HG03378 (cell line): ENCODE data around the gene TFF3.

Experiments used
- ATAC-seq: cut with Tn5 transposase; IDR thresholded peaks from one replicate; pipeline ENCODE4 v1.9.1; 2021; ENCODE audit warnings: mild to moderate bottlenecking, moderate library complexity; ENCODE audit not compliant: unreplicated experiment

TFF3 gene

DNA sequence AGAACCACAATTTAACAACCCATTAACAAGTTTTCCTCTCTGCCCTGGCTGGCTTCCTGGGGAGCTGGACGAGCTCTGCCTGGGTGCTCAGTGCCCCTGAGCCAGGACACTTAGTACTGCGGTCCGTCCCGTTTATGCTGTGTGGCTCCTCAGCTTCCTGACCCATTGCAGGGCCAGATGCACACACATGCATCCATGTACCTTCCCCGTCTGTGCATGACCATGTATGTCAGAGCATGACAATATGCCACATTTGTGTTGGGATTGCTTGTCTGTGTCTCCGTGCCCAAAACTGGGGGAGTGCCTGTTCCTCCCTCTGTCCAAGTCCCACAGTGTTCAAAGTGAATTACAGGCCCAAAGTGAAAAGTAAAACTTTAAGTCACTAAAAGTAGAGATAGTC is 9.7 kb upstream of the TFF3 start:
- no peak for ATAC-seq

DNA sequence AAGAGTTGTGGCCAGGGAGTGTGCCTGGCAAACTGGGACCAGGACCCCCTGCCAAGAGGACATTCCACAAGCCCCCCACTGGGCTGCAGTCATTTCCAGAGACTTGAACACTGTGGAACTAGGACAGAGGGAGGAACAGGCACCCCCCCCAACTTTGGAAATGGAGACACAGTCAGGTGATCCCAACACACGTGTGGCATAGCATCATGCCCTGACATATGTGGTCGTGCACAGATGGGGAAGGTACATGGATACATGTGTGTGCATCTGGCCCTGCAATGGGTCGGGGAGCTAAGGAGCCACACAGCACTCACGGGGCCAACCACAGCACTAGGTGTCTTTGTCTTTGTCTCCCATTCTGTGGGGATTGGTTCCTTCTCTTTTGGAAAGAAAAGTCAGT is 6.6 kb upstream of the TFF3 start:
- no peak for ATAC-seq

DNA sequence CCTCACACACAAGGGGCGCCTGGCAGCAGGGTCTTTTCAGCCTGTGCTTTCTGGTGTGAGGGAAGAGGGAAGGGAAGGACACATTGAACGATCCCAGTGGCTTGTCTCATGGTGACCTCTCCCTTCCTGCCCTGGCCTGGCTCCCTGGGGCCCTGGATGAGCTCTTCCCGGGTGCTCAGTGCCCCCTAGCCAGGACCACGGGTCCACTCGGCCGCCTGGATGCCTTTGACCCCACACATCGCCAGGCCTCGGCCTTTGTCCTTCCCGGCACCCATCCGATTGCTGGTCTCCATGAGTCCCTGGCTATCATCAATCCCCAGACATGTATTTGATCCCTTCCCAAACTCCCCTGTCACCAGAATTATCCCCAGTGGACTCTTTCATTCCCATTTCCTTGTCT is 6.0 kb upstream of the TFF3 start:
- ATAC-seq: no peak

DNA sequence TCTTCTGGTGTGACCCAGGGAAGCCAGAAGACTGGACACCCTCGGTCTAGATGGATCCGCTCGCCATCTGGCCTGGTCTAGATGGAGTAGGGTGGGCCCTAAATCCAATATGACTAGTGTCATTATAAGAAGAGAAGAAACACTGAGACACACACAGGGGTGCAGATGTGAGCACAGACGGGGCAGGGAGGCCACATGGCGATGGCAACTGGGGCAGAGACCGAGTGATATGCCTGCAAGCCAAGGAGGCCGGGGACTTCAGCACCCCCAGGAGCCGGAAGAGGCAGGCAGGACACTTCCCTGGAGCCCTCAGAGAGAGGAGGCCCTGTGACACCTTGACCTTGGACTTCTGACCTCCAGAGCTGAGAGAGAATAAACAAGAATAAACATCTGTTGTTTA is 5.6 kb upstream of the TFF3 start:
- no peak for ATAC-seq

DNA sequence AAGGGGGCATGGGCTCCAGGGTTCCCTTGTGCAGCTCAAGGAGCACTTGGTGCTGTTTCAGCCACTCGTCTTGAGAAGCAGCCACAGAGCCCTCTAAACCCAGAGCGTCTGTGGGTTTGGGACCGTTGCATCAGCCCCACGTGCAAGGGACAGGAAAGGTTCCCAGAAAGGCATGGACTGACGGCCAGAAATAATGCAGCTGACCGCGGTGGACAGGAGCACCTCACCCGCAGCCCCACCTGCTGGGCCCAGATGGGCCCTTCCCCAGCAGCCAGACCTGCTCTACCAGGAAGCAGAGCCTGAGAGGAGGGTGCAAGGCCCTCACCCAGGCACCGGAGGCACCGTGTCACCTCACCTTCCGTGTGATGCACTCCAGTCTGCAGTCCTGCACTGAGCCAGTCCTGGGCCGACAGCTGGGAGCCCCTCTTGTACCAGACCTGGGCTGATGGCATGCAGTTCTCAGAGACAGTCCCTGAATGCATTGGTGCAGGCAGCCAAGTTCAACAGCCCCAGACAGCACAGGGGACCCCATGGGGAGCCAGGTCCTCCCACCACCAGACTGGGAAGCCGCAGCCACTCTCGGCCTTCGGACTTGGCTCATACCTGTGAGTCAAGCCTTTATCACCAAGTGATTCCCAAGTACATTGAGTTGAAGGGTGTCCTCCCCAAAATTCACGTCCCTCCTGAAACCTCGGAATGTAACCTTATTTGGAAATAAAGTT is 4.8 kb upstream of the TFF3 start:
- no peak for ATAC-seq

DNA sequence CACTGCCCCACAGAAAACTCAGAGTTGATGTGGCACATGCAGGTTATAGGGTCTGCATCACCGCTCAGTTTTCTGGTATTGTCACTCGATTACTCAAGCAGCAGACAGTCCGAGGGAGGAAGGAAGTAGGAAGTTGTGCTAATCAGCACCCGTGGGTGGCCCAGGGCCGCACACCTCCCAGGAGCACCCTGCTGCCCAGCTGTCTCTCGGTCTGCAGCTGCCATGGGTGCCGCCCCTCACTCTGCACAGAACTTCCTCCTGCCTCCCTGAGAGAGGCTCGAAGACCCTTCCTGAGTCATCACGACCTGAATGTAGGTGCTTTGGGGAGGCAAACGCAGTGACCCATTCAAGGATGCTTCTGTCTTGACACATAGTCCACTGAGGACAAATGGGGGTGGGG is 4.2 kb upstream of the TFF3 start:
- no peak for ATAC-seq

DNA sequence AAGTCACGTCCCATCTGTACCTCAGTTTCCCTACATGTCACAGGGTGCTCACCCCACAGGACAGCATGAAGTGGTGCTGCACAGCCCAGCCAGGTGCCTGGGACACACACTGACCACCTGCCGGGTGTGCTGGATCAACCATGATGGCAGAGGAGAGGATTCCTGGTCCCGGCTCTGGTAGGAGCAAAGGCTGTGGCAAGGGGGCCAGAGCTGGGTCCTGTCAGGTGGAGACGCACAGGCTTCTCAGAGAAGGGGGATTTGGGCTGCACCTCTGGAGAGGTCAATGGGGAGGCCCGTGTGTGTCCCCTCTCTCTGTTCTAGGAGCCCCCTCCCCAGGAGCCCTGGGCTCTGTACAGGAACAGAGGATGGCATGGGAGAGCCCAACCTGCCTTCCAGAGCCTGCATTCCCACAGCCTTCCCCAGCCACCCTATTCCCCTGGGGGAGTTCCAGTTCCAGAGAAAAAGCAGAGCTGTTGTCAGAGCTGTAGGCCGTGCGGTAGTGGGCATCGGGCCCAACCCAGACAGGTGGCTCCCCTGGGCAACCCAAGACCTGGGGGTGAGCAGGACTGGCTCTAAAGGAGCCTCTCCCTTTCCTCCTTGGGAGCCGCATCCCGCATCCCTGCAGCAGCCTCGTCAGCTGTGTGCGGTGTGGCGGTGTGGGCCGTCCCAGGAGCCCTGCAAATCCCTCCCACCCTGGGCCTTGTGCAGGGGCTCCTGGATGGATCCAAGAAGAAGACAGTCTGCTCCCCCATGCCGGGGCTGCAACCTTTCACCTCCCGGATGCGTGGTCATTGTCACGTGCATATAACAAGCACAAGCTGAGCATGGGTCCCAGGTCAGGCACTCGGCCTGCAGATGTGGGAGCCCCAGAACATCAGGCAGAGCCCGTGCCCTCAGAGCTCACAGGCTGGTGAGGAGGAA is 2.9 kb upstream of the TFF3 start:
- ATAC-seq: no peak

DNA sequence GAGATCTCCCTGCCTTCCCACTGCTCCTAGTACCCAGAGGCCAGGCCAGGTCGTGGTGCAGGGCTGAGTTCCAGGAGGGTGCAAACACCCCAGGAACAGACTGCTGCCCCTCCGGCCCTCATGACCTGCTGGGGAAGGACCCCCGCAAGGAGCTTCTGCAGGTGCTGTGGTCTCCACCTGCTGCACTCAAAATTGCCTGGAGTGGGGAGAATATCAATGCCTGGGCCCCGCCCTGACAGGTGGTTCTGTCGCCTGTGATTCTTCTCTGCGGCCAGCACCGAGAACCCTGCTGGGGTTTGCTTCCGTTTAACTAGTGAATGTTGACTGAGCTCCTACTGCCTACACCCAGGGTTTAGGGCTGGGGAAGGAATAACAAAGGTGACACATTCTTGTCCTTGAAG is 2.1 kb upstream of the TFF3 start:
- no peak for ATAC-seq

DNA sequence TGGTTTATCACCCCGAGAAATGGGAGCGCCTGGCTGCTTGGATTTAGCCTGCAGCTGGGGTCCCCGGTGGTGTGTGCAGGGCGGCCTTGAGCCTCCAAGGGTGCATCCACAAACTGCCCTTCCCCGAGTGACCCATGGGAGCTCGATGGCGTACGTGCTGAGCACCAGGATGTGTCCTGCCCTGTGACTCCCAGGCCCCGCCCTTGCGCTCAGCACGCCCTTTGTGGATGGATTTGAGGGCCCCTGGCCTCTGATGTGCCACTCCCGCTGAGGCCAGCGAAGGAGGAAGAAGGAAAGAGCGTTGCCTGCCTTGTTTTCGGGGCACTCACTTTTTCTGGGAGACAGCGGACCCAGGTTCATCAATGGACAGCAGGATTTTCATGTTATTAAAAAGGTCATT is 1.7 kb upstream of the TFF3 start:
- ATAC-seq: no peak

DNA sequence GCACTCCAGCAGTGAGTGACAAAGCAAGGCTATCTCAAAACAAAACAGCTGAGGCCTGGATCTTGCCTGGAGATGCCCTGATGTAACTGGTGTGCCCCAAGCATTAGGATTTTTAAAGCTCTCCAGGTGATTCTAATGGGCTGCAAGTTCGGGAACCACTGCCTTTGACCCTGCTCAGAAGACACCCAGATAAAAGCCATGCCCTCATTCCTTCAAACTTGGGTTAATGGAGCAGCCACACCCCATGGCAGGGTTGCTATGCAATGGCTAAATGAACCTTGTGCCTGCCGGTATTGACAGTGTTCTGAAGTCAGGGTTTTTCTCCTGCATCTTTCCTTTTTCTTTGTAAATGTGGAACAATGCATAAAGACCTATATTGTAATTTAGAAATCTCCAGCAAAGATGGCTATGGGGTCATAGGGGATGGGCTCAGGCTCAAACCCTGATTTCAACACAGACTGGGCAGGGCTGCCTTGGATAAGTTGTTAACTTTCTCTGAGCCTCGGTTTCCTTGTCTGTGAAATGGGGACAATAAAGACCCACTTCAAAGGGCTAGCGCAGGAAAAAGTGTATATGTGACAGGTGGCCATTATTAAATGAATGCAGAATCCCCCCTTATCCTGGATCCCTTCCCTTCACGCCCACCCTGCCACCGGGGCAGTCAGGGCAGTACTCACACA is 453 bp downstream of the TFF3 start:
- ATAC-seq: no peak

DNA sequence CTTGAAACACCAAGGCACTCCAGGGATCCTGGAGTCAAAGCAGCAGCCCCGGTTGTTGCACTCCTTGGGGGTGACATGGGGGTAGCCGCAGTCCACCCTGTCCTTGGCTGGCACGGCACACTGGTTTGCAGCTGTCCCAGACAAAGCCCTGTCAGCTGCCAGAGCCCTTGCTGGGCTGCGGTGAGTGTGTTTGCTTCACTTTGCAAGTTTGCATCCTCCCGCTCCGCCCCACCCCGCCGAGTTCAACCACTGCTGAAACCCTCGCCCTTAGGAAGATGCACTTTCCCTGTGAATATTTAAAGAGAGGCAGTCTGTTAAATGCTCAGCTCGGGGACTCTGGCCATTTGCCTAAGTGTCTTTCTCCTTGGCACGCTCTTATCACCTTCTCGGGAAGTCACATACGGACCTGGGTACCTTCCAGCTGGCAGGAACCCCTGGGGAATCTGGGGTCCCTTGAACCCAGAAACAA is 1.7 kb downstream of the TFF3 start:
- ATAC-seq: no peak

DNA sequence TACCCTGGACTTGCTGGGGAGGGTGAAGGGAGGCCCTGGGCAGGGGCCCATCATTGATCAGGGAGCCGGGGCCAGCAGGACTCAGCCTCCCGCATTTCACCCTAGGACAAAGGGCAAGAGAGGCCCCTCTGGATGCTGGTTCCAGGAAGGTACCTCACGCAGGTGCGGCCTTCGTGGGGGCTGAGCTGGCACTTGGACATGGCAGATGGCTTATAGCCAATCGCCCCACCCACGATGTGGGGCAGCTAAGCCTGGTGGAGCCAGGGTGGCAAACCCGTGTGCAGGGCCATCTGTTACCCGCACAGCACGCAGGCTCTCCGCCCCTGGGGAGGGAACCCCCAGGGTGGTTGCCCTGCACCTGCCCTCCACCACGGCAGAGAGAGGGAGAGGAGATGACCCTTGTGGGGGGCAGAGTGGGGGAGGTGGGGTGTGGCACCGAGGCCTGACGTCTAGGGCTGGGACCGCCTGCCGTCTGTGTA is 2.5 kb downstream of the TFF3 start:
- no peak for ATAC-seq

DNA sequence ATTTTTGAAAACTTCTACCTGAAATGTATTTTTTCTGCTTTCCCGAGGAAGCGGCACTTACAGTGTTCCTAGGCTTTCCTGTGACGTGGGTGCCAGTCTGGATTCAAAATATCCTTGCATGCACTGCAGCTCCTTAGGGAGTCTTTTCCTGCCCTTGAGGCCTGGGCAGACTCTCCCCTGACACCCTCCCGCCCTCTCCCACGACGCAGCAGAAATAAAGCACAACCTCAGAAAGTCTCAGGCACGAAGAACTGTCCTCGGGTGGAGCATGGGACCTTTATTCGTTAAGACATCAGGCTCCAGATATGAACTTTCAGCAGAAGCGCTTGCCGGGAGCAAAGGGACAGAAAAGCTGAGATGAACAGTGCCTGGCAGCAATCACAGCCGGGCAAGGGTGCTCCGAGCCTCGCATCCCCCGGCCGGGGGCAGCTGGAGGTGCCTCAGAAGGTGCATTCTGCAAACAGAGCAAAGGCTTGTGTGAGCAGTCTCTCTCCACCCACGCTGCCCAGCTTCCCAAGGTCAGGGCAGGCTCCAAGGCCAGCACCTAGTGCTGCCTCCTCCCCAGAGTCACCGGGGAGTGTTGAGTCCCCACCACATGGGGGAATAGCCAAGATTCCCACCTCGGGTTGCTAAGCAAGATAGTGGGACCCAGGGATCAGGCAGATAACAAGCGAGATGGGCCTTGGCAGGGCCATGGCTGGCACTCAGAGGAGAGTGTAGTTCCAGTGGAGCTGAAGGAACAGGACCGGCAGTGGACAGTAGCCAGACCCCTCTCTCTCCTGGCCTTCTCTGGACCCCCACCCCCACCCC is 3.2 kb downstream of the TFF3 start:
- no peak for ATAC-seq

DNA sequence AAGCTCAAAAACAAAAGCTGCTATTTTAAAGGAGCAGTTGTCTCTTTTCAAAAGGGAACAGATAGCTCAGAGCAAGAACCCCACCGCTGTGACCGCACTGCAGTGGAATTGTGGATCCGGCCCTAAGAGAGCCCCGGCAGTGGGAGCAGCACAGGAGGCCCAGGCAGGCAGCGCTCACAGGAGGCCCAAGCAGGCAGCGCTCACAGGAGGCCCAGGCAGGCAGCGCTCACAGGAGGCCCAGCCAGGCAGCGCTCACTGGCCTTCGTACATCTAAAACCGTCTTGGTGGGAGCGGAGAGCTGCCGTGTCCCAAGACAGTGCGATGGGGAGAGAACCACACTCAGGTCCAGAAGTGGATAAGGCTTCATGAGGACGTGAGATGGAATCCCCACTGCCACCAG is 4.0 kb downstream of the TFF3 start:
- ATAC-seq: no peak

DNA sequence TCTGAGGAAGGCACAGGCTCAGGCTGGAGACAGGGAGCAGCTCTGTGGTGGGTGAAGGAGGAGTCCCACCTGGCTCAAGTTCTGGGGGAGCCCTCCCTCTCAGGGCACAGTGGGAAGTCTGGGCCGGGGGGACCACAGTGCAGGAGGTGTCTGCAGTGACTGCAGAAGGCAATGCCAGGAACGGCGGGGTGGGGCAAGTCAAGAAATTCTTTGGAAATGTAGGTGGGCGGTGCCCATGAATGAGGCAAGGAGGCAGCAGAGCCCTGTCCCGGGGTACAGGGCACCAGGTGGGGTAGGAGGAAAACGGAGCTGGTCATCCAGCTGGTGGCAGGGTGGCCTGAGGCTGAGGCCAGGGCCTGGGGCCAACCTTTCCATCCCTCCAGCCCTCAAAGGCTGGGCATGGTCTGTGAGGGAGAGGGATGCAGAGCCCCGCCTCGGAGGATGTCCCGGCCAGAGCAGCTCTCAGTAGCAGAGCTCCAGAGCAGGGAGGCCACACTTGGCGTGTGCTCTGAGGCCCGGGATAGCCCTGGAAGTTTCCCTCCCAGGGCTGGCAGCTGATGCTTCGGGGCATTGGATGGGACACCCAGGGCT is 4.7 kb downstream of the TFF3 start:
- ATAC-seq: no peak

DNA sequence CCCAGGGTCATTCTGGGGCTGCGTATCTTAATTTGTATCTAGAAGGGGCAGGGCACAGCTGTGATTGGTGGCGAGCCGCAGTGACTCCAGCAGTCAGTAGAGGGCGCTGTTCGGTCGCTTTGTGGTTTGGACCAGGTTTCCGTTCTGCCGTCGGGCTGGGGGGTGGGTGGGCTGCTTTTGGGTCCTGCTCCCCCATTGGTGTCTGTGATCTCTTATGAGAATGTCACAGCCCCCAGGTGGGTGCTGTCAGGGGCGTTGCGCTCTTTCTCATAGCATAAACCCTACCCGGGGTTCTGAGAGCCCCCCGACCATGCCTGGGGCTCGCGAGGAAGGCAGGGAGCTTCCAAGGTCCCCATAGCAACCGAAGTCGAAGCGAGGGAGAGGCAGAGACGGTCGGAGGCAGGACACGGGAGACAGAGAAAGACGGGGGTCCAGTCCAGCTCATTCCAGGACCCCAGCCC is 5.4 kb downstream of the TFF3 start:
- no peak for ATAC-seq

DNA sequence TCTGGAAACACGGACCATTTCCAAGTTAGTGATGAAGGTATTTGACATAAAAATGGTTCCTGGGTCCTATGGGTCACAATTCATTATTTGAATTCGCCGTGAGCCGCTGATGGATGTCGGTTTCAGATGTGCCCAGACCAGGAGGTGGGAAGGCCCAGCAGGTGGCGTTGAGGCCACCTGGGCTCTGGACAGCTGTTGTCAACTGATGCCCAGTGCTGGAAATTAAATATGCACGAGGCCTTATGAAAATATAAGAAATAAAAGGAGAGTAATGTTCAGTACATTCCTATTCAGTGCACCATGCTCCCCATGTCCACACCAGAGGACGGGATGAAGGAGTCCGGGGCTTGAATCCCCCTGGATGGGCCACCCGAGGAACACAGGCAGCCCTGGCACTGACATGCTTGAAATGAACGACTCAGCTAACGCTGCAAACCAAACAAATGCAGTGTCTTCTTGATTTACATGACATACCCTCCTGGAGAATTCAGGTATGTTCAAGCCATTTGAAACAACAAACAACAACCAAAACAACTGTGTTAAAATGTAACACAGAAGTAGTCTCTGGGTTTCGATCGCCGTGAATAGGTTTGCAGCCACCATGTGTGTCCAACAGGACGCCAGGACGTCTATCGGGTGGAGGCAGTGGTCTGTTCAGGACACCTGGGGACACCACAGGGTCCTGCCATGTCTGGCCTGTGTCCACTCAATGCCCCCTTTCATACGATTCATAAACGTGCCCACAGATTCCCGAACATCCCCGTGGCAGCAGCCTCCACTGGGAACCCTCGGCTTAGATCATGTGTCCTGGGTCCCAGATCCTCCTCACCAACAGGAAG is 6.1 kb downstream of the TFF3 start:
- ATAC-seq: no peak

DNA sequence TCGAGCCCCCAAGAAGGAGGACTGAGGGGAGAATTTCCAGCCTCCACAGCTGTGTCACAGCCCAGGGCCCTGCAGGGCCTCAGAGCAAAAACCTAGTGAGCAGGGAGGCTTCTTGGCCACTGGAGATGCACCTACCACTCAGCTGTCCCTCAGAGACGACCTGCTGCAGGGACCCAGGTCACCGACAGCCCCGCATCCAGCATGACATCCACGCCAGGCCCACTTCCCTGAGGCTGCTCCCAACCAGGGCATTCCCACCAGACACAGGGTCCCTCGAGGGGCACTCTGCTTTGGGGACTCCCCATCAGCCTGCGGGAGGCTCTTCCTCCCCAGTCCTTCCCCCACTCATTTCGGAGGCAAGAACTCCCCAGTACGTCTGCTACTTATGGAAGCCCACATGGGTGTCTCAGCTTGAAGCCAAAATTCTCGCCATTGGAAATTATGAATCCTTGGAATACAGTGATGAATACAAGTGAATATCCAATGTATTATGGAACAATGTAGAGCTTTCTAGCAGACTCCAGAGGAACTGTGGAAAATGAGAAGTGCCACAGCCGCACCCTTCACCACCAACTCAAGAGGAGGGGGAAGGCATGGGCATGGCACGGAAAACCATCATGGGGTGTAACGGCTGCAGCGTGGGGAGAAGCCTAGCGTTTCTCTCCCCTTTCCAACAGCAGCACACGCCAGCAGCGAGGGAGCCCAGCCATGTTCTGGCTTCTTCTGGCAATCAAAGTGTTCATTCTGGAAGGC is 6.9 kb downstream of the TFF3 start:
- no peak for ATAC-seq

DNA sequence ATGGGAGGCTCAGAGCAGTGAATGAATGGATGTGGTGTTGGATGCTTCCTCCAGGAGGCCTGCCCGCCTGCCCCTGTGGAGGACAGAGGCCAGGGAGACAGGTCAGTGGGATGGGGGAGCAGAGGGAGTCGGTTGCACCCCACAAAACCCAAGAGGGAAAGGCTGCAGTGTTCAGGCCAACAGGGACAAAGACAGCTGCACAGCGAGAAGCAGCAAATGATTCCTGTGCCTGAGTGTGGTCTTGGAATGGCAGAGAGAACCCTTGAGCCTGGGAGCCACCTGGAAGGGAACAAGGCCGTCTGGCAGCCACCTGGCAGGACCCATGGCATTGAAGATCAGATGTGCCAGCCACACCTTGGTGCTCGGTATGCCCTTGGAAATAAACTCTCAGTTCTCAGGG is 8.1 kb downstream of the TFF3 start:
- no peak for ATAC-seq
